CD4-positive, alpha-beta T cell treated with Interleukin-6 for 4 hours (primary cell): Measurements from ENCODE around the gene ZNRF2.

Experiments
- DNase-seq: peaks from one replicate; pipeline ENCODE4 v3.0.0-alpha.2; 2020; ENCODE audit warnings: mixed read lengths

The ZNRF2 gene

GRCh38 chr7:30412782-30413504 is 128.5 kb downstream of the ZNRF2 start:
- peak; percentile 27 for DNase-seq

- no peak for DNase-seq
Observed at GRCh38 chr7:30413864-30414263, 129.5 kb downstream of the ZNRF2 start.
